ENCODE measurements around the gene MMD2.

MMD2 gene

GRCh38 chr7:4866528-4867496 lies 92.2 kb downstream of the MMD2 start:
- Histone ChIP-seq H3K27me3 (ENCODE audit: insufficient read depth, poor library complexity, severe bottlenecking) (peaks cover 9% of the 10 kb centered on the region), H3K27ac (replicated peaks) (no peak overlapping the region), H3K4me3 (replicated peaks; ENCODE audit: insufficient read depth, low read length) (no peak overlapping the region)
- no peak for DNase-seq (ENCODE audit: low read depth in 1 of 2, low spot score in 1 of 2)
- TF ChIP-seq REST (IDR thresholded peaks at IDR 0.05; ENCODE audit: insufficient replicate concordance, low read depth) (no peak), SPI1 (IDR thresholded peaks at IDR 0.05; ENCODE audit: borderline replicate concordance, low read depth) (no peak), GABPA (IDR thresholded peaks at IDR 0.05; ENCODE audit: low read depth) (no peak), CTCF (IDR thresholded peaks at IDR 0.05; ENCODE audit: insufficient read depth, low read length) (no peak), POLR2AphosphoS5 (IDR thresholded peaks at IDR 0.05; ENCODE audit: low read depth) (no peak)

DNA sequence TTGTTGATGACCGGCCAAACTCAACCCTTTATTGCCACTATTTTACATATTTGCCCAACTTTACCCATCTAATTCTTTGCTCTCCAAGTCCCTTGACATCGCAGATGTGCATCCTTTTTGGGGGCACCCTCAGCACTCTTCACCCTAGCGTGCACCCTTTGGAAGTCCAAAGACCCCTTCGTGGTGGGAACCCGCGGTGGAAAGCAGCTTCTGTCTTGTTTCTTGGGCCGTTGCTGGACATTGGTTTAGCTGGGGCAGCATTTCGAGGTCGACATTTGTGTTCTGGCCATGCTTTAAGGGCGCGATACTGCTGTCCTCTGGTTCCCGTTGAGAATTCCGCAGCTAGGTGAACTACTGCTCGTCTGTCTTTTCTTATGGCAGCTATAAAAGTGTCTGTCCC lies 96.8 kb downstream of the MMD2 start:
- H3K4me3 ChIP-seq (replicated peaks; ENCODE audit: insufficient read depth, low read length), result no peak overlapping the region
- H3K27me3 ChIP-seq (ENCODE audit: insufficient read depth, poor library complexity, severe bottlenecking), result peaks cover 26% of the 10 kb centered on the region
- no peak for DNase-seq (ENCODE audit: low read depth in 1 of 2, low spot score in 1 of 2)
- TF ChIP-seq SPI1 (IDR thresholded peaks at IDR 0.05; ENCODE audit: borderline replicate concordance, low read depth), result no peak
- no peak overlapping the region for H3K27ac ChIP-seq (replicated peaks)

GRCh38 chr7:4861673-4862072 lies 97.3 kb downstream of the MMD2 start, which contains the start of gene PAPOLB:
Gene PAPOLB (minus strand): TSS chr7:4862030. CDS start chr7:4861810, 220 bp downstream.
- no peak for TF ChIP-seq POLR2AphosphoS5 (IDR thresholded peaks at IDR 0.05; ENCODE audit: low read depth)
- TF ChIP-seq SPI1 (IDR thresholded peaks at IDR 0.05; ENCODE audit: borderline replicate concordance, low read depth), result no peak
- no peak for DNase-seq (ENCODE audit: low read depth in 1 of 2, low spot score in 1 of 2)
- Histone ChIP-seq H3K27me3 (ENCODE audit: insufficient read depth, poor library complexity, severe bottlenecking) (peaks cover 30% of the 10 kb centered on the region), H3K4me3 (replicated peaks; ENCODE audit: insufficient read depth, low read length) (no peak within 1 kb of the TSS), H3K27ac (replicated peaks) (no peak within 1 kb of the TSS)

GRCh38 chr7:4861227-4861626 lies 97.8 kb downstream of the MMD2 start:
- Histone ChIP-seq H3K27ac (replicated peaks) (no peak overlapping the region), H3K27me3 (ENCODE audit: insufficient read depth, poor library complexity, severe bottlenecking) (peaks cover 30% of the 10 kb centered on the region), H3K4me3 (replicated peaks; ENCODE audit: insufficient read depth, low read length) (no peak overlapping the region)
- DNase-seq (ENCODE audit: low read depth in 1 of 2, low spot score in 1 of 2), result no peak
- no peak for TF ChIP-seq GABPA (IDR thresholded peaks at IDR 0.05; ENCODE audit: low read depth)
- no peak for TF ChIP-seq CTCF (IDR thresholded peaks at IDR 0.05; ENCODE audit: insufficient read depth, low read length)
- no peak for TF ChIP-seq REST (IDR thresholded peaks at IDR 0.05; ENCODE audit: insufficient replicate concordance, low read depth)
- TF ChIP-seq POLR2AphosphoS5 (IDR thresholded peaks at IDR 0.05; ENCODE audit: low read depth), result no peak
- TF ChIP-seq SPI1 (IDR thresholded peaks at IDR 0.05; ENCODE audit: borderline replicate concordance, low read depth), result no peak

All from HL-60 (cell line).